ENCODE results near the gene RBPJ.
A peak's percentile ranks its signal among the peaks of the same experiment; 100 is the strongest.

Gene RBPJ

DNA sequence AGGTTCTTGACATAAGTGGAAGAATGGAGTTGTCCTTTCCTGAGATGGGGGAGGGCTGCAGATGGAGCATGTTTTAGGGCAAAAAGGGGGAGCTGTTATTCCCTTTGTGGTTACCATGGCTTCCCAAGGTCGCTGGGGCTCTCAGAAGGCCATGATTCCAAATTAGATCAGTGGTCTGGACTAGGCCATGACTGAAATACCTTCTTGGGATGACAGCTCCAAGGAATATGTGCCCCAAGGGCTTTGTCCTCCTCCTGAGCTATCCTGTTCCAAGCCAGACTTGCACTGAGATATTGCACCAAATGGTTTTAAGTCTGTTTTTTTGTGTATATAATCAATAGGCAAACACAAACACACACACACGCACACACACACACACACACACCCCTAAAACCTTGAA, 3.0 kb upstream of the RBPJ start:
- TF ChIP-seq, protein P1, sequence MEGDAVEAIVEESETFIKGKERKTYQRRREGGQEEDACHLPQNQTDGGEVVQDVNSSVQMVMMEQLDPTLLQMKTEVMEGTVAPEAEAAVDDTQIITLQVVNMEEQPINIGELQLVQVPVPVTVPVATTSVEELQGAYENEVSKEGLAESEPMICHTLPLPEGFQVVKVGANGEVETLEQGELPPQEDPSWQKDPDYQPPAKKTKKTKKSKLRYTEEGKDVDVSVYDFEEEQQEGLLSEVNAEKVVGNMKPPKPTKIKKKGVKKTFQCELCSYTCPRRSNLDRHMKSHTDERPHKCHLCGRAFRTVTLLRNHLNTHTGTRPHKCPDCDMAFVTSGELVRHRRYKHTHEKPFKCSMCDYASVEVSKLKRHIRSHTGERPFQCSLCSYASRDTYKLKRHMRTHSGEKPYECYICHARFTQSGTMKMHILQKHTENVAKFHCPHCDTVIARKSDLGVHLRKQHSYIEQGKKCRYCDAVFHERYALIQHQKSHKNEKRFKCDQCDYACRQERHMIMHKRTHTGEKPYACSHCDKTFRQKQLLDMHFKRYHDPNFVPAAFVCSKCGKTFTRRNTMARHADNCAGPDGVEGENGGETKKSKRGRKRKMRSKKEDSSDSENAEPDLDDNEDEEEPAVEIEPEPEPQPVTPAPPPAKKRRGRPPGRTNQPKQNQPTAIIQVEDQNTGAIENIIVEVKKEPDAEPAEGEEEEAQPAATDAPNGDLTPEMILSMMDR (conservative IDR thresholded peaks at IDR 0.05), result no peak
- TF ChIP-seq ZFX (IDR thresholded peaks at IDR 0.05), result no peak
- H3K27ac ChIP-seq, result no peak overlapping the region

DNA sequence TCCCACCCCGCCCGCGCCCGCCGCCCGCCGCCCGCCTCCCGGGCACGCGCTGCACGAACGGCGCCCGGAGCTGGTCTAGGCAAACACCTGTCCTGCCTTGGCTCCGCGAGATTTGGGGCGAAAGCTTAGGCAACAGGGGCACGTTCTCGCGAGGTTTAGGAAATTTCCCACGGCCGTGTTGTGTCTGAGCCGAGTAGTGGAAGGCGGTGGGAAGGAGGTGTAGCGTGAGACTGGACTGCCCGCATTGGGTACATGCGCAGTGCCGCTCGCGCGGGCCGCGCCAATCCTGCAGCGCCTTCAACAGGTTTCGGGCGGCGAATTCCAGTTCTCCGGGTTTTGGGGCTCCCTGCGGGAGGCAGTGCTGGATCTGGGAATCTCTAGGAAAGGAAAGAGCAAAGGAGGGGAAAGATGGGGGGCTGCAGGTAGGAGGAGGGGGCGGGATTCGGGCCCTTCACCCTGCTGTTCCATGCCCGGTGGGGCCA, 1.3 kb upstream of the RBPJ start:
- H3K27ac ChIP-seq, result peak overlapping the region; percentile 92
- no peak for TF ChIP-seq ZFX (IDR thresholded peaks at IDR 0.05)
- TF ChIP-seq, protein P1 (conservative IDR thresholded peaks at IDR 0.05), result no peak

DNA sequence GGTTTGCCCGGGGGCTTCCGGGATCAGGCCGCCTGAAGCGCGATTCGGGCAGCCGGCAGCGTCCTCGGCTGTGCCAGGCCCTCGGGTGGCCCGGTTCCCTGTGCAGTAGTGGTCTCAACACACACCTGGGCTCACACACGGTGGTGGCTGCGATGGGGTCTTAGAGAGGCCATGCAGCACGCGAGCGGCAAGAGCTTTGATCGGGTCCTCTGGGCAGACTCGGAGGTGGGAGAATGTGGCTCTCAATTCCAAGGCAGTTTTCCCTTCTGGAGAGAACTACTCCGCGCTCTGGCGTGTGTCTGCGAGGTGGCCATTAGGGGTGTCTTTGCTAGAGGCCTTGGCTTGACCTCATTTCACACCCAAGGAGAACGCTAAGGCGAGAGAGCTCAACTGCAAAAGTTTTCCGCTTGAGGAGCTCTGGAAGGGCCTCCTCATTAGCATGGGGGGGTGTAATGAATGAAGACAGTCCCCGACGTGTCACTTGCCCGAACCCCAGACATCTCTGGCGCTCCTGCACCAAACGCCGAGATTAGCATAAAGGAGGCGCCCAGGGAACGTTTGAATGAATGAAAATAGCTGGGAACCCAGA, 771 bp upstream of the RBPJ start:
- TF ChIP-seq, protein P1 (conservative IDR thresholded peaks at IDR 0.05), result no peak
- TF ChIP-seq ZFX (IDR thresholded peaks at IDR 0.05), result peak; percentile 53
- peak overlapping the region; percentile 92 for H3K27ac ChIP-seq

DNA sequence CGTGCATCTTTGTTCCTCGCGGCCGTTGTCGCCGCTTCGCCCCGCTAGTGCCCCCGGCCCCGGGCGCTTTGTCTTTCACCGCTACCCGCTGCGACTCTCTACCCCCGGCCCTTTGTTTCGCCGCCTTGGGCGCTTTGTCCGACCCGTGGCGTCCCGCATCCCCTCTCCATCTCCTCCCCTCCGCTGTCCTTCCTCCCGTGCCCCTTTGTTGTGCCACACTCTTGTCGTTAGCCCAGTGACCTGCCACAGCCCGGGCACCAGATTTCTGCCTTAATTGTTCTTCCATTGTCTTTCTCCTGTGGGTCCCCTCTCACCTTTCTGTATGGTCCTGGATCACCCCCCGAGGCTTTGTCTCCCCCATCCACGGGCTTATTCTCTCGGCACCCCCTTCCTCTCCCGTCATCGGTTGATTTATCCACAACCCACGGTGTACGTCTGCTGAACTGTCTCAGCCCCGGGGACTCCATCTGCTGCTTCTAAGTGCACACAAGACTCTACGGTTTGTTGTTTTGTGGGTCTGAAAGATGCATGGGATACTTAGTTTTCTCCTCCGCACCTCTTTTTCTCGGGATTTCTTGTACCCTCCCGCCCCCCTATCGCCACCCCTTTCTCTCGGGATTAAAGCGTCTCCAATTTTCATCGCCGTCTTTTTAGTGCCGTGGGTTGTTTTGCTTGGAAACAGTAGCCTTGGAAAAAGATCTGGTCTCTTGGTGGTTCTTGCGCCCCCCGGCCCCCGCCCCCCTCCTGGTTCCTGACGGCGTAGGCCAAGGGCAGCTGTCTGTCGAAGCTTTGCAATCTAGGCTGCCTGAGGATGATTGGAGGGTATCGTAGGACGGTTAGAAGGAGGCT, 783 bp downstream of the RBPJ start:
- no peak for TF ChIP-seq ZFX (IDR thresholded peaks at IDR 0.05)
- TF ChIP-seq, protein P1 (conservative IDR thresholded peaks at IDR 0.05), result no peak
- H3K27ac ChIP-seq, result peak overlapping the region; percentile 92

DNA sequence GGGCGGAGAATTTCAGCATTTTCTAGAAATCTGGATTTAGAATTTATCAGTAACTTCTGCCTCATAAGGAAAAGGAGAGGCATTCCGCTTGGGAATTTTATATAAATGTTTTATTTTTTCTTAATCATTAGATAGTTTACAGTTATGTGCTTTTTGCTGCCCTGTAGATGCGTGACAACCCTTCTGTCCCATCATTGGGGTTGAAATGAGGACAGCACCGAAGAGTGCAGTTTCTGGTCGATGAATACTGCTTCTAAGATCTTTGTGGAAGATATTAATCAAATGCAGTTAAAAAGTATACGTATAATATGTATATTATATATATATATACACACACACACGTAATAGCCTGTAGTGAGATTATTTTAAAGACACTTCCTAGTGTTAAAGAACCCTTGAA, 1.5 kb downstream of the RBPJ start:
- no peak overlapping the region for H3K27ac ChIP-seq
- no peak for TF ChIP-seq ZFX (IDR thresholded peaks at IDR 0.05)
- TF ChIP-seq, protein P1 (conservative IDR thresholded peaks at IDR 0.05), result no peak

DNA sequence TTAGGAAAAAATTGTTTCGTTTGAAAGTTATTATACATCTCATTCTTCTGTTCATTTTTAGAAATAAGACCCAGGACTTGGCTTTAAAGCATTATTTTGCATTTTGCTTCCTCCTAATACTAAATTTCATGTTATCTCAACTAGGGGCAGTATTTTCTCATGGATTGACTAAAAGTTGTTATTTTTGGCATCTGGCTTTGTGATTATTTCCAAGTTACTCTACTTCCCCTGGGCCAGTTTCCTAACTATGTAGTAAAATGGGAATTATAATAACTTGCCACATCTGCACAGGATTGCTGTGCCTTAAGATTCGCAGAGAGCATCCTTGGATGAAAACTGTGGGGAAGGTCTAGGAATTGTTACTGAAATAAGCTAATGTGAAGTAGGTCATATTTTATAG, 3.0 kb downstream of the RBPJ start:
- no peak overlapping the region for H3K27ac ChIP-seq
- TF ChIP-seq ZFX (IDR thresholded peaks at IDR 0.05), result no peak
- TF ChIP-seq, protein P1 (conservative IDR thresholded peaks at IDR 0.05), result no peak

DNA sequence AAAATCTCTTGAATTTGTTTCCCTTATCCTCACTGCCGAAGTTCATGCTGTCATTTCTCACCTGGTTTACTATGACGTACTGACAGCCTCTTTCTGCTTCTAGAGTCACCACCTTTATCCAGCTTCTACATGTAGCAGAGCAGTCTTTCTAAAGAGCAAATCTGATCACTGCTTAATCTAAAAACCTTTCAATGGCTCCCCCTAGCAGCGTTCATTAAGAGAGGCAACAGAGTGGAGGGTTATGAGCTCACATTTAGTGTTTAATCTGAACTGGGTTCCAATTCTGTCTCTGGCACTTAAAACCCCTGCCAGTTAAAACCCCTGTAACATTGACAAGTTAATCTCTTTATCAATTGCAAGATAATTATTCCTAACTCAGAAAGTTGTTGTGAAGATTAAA, 4.4 kb downstream of the RBPJ start:
- TF ChIP-seq, protein P1 (conservative IDR thresholded peaks at IDR 0.05), result peak; percentile 46
- TF ChIP-seq ZFX (IDR thresholded peaks at IDR 0.05), result no peak
- H3K27ac ChIP-seq, result no peak overlapping the region
